Measurements from ENCODE around the gene PEX6.

The PEX6 gene

DNA sequence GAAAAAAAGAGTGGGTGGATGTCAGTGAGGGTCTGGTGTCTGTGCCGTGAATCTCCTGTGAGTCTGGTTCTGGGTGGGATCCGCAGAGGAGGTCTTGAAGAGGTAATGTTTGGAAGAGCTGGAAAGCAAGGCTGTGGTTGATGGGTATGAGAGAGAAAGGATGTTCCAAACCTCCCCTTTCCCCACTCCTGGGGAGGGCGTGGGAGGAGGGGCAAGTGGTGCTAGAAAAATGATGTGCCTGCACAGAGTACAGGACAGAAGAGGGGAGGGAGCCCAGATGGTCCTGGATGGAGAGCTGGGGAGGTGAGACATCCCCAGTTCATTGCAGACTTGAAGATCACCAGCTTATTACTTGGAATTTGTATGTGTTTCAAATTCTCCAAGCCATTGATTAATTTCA lies 46.6 kb downstream of the PEX6 start:
- DNase-seq = no peak

DNA sequence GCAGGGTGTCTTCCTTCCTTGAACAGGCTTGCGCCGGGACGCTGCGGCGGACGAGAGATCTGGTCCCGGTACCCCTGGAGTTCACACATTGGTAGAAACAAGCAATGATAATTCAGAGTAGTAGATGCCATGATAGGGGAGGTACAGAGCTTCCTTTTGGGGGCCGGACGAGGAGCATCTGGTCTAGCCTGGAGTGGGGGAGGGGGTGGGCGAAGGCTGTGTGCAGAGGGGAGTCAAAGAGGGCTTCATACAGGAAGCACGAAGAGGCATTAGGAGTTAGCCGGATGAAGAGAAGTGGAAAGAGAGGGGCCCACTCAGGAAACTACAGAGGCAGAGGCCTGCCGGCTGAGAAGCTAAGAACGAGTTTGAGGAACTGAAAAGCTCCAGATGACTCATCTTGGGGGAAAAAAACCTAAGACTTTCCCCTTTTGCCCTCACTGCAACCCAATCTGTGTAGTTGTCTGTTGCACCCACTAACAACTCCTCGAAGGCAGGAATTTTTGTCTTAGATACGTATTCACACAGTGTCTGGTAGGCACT lies 49.1 kb downstream of the PEX6 start:
- peak; percentile 72 for DNase-seq

DNA sequence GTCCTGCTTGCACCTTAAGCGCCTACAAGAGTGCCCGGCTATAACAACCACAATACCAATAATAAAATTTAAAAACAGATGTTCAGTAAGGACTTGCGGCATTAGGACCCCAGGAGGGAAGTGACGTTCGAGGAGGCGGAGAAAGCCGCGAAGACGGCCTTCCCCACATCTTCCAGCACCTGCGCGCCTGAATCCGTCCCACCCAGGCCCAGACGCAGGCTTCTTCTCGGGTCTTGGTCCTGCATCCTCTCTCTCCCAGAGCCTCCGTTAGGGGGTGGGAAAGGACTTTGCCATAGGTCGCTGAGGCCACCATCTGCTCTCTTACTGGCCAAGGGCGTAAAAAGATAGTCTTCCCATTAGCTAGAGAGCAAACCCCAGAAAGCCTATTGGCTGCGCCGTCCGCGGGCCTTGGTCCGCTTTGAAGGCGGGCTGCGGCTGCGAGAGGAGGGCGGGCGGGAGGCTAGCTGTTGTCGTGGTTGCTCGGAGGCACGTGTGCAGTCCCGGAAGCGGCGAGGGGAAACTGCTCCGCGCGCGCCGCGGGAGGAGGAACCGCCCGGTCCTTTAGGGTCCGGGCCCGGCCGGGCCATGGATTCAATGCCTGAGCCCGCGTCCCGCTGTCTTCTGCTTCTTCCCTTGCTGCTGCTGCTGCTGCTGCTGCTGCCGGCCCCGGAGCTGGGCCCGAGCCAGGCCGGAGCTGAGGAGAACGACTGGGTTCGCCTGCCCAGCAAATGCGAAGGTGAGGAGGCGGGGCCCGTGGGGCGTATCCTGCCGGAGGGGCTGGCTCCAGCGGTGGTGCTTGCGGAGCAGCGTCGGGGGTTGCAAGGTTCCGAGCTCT lies 49.8 kb downstream of the PEX6 start, which contains the start of gene CNPY3:
TSS of gene CNPY3 (plus strand) at position 495 of the 835 bp plus-strand sequence. CDS start at position 586, 91 bp downstream.
- DNase-seq = peak; percentile 95

DNA sequence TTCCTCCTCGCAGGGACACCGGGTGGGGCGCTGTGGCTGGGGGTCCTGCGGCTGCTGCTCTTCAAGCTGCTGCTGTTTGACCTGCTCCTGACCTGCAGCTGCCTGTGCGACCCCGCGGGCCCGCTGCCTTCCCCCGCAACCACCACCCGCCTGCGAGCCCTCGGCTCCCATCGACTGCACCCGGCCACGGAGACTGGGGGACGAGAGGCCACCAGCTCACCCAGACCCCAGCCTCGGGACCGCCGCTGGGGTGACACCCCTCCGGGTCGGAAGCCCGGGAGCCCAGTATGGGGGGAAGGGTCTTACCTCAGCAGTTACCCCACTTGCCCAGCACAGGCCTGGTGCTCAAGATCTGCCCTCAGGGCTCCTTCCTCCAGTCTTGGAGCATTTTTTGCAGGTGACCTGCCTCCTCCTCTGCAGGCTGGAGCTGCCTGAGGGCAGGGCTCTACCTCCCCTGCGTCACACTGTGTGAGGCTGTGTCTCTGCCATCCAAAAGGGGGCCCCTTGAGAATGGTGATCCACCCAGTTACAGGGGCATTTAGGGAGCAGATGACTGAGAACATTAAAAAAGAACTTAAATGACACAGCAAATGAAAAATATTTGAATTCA lies 53.6 kb downstream of the PEX6 start:
- no peak for DNase-seq

- no peak for DNase-seq
These were observed 55.3 kb downstream of the PEX6 start for GRCh38 chr6:42923666-42924065.

DNA sequence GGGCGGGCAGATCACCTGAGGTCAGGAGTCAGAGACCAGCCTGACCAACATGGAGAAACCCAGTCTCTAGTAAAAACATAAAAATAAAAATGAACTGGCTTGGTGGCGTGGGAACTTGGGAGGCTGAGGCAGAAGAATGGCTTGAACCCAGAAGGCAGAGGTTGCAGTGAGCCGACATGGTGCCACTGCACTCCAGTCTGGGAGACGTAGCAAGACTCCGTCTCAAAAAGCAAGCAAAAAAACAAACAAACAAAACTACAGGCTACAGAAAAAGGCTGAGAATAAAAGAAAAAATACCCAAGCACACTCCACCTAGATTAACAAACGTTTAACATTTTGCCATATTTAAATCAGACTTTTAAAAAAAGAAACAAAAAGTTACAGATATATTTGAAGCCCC lies 57.2 kb downstream of the PEX6 start:
- no peak for DNase-seq

GRCh38 chr6:42916288-42916687 lies 62.7 kb downstream of the PEX6 start:
- no peak for DNase-seq

GRCh38 chr6:42915732-42916131 lies 63.2 kb downstream of the PEX6 start, which contains the start of gene PTCRA:
Gene PTCRA (plus strand): TSS chr6:42916053. CDS start chr6:42916070, 17 bp downstream.
- no peak for DNase-seq

DNA sequence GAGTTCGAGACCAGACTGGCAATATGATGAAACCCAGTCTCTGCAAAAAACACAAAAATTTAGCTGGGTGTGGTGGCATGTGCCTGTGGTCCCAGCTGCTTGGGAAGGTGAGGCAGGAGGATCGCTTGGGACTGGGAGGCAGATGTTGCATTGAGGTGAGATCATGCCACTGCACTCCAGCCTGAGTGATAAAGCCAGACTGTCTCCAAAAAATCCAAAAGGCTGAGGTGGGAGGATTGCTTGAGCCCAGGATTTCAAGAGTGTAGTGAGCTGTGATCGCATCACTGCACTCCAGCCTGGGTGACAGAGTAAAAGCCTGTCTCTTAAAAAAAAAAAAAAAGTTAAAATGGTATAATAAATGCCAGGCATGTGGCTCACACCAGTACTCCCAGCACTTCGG lies 64.4 kb downstream of the PEX6 start:
- no peak for DNase-seq

Data from CD4-positive, alpha-beta T cell treated with Interleukin-15 for 1 hour (primary cell).